ENCODE data around the gene PFKFB3. TPM values are rescaled to one million over a fixed set of nuclear protein-coding genes. Genes with fewer than 3 reads are reported as not detected.

Gene PFKFB3
- total RNA-seq, 1 donor: 19.2 TPM

DNA sequence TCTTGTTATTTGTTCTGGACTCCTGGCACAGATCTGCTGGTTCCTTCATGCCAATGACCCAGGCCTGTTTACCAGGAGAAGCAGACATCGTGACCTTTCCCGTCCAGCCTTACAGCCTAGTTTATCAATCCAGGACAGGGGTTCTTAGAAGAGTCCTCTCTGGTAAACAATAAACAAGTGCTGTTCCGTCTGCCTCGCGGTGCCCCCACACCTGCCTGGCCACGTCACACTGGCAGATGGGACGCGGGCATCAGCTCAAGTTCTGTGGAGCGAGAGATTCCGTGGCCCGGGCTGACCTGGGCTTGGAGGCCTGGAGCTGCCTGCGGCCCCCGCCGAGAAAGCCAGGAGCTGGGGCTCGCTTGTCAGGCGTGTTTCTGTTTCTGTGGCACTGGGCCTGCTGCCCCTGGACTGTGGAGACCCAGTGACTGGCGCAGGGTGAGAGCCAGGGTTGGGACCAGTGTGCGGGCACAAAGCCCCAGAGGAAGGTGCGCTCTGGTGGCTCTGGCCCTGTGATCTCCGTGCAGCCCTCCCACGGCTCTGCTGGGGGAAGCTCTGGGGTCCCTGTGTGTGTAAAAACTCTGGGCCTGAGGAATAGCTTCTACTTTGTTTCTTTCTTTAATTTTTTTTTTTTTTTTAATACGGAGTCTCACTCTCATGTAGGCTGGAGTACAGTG is 28.4 kb upstream of the PFKFB3 start:
- no peaks in the 10 kb centered on the region for H3K27me3 ChIP-seq (ENCODE audit: insufficient read depth, low read length)
- H4K20me1 ChIP-seq (ENCODE audit: insufficient read depth, low read length): peaks cover 72% of the 10 kb centered on the region

DNA sequence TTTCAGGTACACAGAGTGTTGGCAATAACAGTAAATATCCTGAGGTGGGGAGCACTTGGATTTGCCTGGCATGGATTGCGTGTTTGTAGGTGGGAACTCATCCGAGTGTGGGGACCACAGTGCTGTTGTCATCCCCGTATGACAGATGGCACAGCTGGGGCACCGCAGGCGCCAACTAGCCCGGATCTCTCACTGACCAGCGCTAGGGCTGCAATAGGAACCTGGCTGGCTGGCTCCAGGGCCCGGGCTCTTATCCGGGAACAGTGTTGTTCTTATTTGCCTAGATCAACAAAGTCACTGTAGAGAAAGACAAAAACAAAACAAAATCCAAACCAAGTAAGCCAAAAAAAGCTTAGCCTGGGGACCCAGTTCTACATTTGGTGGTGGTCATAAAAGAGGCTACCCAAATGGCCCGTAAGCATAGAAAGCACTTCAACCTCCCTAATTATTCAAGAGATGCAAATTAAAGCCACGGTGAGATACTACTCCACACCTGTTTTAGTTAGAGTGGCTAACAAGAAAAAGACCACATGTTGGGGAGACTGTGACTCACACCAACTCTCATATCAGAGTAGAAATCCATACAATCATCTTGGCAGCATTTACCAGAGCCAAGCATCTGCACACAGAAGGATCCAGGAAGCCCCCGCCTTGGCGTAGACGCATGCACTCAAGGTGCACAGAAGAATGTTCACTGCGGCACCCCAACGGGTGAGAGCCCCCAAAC is 27.2 kb upstream of the PFKFB3 start:
- H4K20me1 ChIP-seq (ENCODE audit: insufficient read depth, low read length): peaks cover 69% of the 10 kb centered on the region
- no peak overlapping the region for H3K4me2 ChIP-seq (ENCODE audit: insufficient read depth, low read length)
- DNase-seq (ENCODE audit: insufficient read length, low spot score, missing footprints): no peak
- peaks cover 11% of the 10 kb centered on the region for H3K4me1 ChIP-seq (ENCODE audit: insufficient read depth, low read length)
- H3K27ac ChIP-seq (ENCODE audit: low read depth, low read length): no peak overlapping the region
- no peaks in the 10 kb centered on the region for H3K9me3 ChIP-seq (ENCODE audit: low read depth, low read length)
- H2AFZ ChIP-seq (ENCODE audit: low read length): no peak overlapping the region
- peaks cover 32% of the 10 kb centered on the region for H3K79me2 ChIP-seq (ENCODE audit: insufficient read depth, low read length)
- H3K4me3 ChIP-seq (ENCODE audit: insufficient read depth, low read length): no peak overlapping the region
- peaks cover 3% of the 10 kb centered on the region for H3K36me3 ChIP-seq (ENCODE audit: insufficient read depth, low read length)
- H3K27me3 ChIP-seq (ENCODE audit: insufficient read depth, low read length): no peaks in the 10 kb centered on the region
- TF ChIP-seq, protein P1, sequence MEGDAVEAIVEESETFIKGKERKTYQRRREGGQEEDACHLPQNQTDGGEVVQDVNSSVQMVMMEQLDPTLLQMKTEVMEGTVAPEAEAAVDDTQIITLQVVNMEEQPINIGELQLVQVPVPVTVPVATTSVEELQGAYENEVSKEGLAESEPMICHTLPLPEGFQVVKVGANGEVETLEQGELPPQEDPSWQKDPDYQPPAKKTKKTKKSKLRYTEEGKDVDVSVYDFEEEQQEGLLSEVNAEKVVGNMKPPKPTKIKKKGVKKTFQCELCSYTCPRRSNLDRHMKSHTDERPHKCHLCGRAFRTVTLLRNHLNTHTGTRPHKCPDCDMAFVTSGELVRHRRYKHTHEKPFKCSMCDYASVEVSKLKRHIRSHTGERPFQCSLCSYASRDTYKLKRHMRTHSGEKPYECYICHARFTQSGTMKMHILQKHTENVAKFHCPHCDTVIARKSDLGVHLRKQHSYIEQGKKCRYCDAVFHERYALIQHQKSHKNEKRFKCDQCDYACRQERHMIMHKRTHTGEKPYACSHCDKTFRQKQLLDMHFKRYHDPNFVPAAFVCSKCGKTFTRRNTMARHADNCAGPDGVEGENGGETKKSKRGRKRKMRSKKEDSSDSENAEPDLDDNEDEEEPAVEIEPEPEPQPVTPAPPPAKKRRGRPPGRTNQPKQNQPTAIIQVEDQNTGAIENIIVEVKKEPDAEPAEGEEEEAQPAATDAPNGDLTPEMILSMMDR (IDR thresholded peaks at IDR 0.05; ENCODE audit: extremely low read depth, low read depth, low read length): no peak

More for the DNA sequence above, 28.4 kb upstream of the PFKFB3 start:
- no peak for DNase-seq (ENCODE audit: insufficient read length, low spot score, missing footprints)
- Histone ChIP-seq H3K79me2 (ENCODE audit: insufficient read depth, low read length) (peaks cover 35% of the 10 kb centered on the region), H2AFZ (ENCODE audit: low read length) (no peak overlapping the region), H3K27ac (ENCODE audit: low read depth, low read length) (no peak overlapping the region), H3K4me1 (ENCODE audit: insufficient read depth, low read length) (peaks cover 11% of the 10 kb centered on the region), H3K4me2 (ENCODE audit: insufficient read depth, low read length) (no peak overlapping the region), H3K9me3 (ENCODE audit: low read depth, low read length) (no peaks in the 10 kb centered on the region), H3K36me3 (ENCODE audit: insufficient read depth, low read length) (peaks cover 3% of the 10 kb centered on the region), H3K4me3 (ENCODE audit: insufficient read depth, low read length) (no peak overlapping the region)
- TF ChIP-seq, protein P1 (IDR thresholded peaks at IDR 0.05; ENCODE audit: extremely low read depth, low read depth, low read length): no peak

DNA sequence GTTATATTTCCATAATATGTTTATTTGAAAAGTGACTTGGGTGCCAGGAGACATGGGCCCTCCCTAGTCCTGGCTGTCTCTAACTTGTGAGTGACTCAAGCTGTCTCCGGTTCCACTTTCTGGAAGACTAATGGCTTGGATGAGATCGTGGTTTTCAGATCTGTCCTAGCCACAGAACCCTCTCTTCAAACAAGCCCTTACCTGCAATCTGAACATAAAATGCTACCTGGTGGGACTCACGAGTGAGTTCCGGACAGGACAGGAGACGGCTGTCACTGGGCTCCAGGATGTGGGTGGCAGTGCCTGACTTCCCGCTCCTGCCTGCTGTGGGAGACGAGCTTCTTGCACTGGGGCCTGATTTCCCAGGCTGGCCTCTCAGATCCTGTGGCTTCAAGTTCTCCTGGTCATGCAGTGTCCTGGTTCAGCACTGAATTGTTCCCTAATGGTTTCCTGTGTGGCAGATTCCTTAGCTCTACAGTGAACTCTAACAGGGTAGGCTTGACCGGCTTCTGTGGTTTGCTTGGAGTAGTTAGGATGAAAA is 26.0 kb upstream of the PFKFB3 start:
- H3K9me3 ChIP-seq (ENCODE audit: low read depth, low read length): no peaks in the 10 kb centered on the region
- H4K20me1 ChIP-seq (ENCODE audit: insufficient read depth, low read length): peaks cover 66% of the 10 kb centered on the region
- peaks cover 6% of the 10 kb centered on the region for H3K4me1 ChIP-seq (ENCODE audit: insufficient read depth, low read length)
- no peak overlapping the region for H3K27ac ChIP-seq (ENCODE audit: low read depth, low read length)
- H3K4me3 ChIP-seq (ENCODE audit: insufficient read depth, low read length): no peak overlapping the region
- H2AFZ ChIP-seq (ENCODE audit: low read length): no peak overlapping the region
- DNase-seq (ENCODE audit: insufficient read length, low spot score, missing footprints): no peak
- peaks cover 32% of the 10 kb centered on the region for H3K79me2 ChIP-seq (ENCODE audit: insufficient read depth, low read length)
- H3K4me2 ChIP-seq (ENCODE audit: insufficient read depth, low read length): no peak overlapping the region
- TF ChIP-seq, protein P1 (IDR thresholded peaks at IDR 0.05; ENCODE audit: extremely low read depth, low read depth, low read length): no peak
- H3K27me3 ChIP-seq (ENCODE audit: insufficient read depth, low read length): no peaks in the 10 kb centered on the region
- peaks cover 3% of the 10 kb centered on the region for H3K36me3 ChIP-seq (ENCODE audit: insufficient read depth, low read length)

DNA sequence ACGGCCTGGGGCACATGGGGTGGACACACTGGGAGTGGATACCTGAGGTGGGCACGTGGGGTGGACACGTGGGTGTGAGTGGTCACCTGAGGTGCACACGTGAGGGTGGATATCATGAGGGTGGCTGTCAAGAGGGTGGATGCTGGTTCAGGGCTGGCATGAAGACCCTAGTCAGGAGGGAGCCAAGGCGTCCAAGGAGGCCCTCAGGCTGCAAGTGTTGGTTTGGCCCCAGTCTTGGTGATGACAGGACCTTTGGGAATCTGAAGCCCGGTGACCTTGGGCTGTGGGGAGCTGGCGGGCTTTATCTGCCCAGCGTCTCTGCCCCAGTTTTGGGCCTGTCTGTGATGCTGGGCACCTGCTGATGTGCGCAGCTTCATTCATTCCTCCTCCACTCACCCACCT is 24.9 kb upstream of the PFKFB3 start:
- Histone ChIP-seq H3K4me1 (ENCODE audit: insufficient read depth, low read length) (no peaks in the 10 kb centered on the region), H3K79me2 (ENCODE audit: insufficient read depth, low read length) (peaks cover 24% of the 10 kb centered on the region), H4K20me1 (ENCODE audit: insufficient read depth, low read length) (peaks cover 56% of the 10 kb centered on the region), H3K4me2 (ENCODE audit: insufficient read depth, low read length) (no peak overlapping the region), H2AFZ (ENCODE audit: low read length) (no peak overlapping the region), H3K9me3 (ENCODE audit: low read depth, low read length) (no peaks in the 10 kb centered on the region), H3K4me3 (ENCODE audit: insufficient read depth, low read length) (no peak overlapping the region), H3K27ac (ENCODE audit: low read depth, low read length) (no peak overlapping the region), H3K27me3 (ENCODE audit: insufficient read depth, low read length) (no peaks in the 10 kb centered on the region), H3K36me3 (ENCODE audit: insufficient read depth, low read length) (peaks cover 3% of the 10 kb centered on the region)
- TF ChIP-seq, protein P1 (IDR thresholded peaks at IDR 0.05; ENCODE audit: extremely low read depth, low read depth, low read length): no peak
- no peak for DNase-seq (ENCODE audit: insufficient read length, low spot score, missing footprints)

Data from osteoblast (primary cell).